Panc1 (cell line): ENCODE data around the gene ZNF396. TPM values are rescaled to one million over a fixed set of nuclear protein-coding genes. Genes with fewer than 3 reads are reported as not detected.

Source experiments
- ATAC-seq: fragments of 200-7000 bp; cut with Tn5 transposase; 2 replicates; pipeline ENCODE4 v1.9.1; 2020; ENCODE audit warnings: mild to moderate bottlenecking, moderate library complexity
- BruUV-seq: library from RNA; stranded (reverse); fragments of 400-500 nt; replicated peaks from 2 replicates; lab custom pipeline; 2021; lab: Mats Ljungman, UMichigan
- CTCF ChIA-PET: fragments of 300-600 bp; sonication (Branson Sonifier 250); formaldehyde crosslinking; loops from one replicate; lab custom pipeline; 2022; ENCODE audit warnings: antibody characterized with exemption; lab: Charles Lee
- POLR2A ChIA-PET: fragments of 300-600 bp; sonication (Branson Sonifier 250); formaldehyde crosslinking; loops from one replicate; lab custom pipeline; 2022; ENCODE audit warnings: antibody characterized with exemption; lab: Charles Lee
- DNase-seq: peaks from one replicate; pipeline ENCODE4 v3.0.0-alpha.2; 2010; ENCODE audit warnings: low read depth, low spot score
- H3K27ac ChIP-seq: 2 replicates; pipeline ENCODE4 v1.5.1; 2011; ENCODE audit warnings: mild to moderate bottlenecking, low read length, inconsistent platforms
- H3K27me3 ChIP-seq: fragments of 200-500 bp; sonication (Bioruptor generic); 2 replicates; pipeline ENCODE4 v1.6.0; 2014; ENCODE audit warnings: low read length, inconsistent platforms; ENCODE audit not compliant: control insufficient read depth, insufficient read depth
- H3K36me3 ChIP-seq: fragments of 200-500 bp; sonication (Bioruptor generic); 2 replicates; pipeline ENCODE4 v1.5.1; 2014; ENCODE audit warnings: inconsistent platforms, mild to moderate bottlenecking, low read length, moderate library complexity; ENCODE audit not compliant: control insufficient read depth, insufficient read depth
- H3K4me1 ChIP-seq: 2 replicates; pipeline ENCODE4 v1.5.1; 2011; ENCODE audit warnings: inconsistent platforms, mild to moderate bottlenecking, low read length, moderate library complexity; ENCODE audit not compliant: control insufficient read depth, insufficient read depth
- H3K4me3 ChIP-seq, 2 experiments: 2 replicates each; pipeline ENCODE4 v1.5.1; 2011 to 2012; ENCODE audit warnings: low read depth in 2 of 2, low read length in 2 of 2, mild to moderate bottlenecking in 2 of 2, inconsistent platforms in 1 of 2, moderate library complexity in 1 of 2
- H3K9me3 ChIP-seq: fragments of 200-500 bp; sonication (Bioruptor generic); 2 replicates; pipeline ENCODE4 v1.5.1; 2014; ENCODE audit warnings: low read depth, mild to moderate bottlenecking, inconsistent platforms, low read length, moderate library complexity; ENCODE audit not compliant: control insufficient read depth, insufficient read depth
- CTCF ChIP-seq: fragments of 450-650 bp; IDR thresholded peaks from 2 replicates; pipeline ENCODE4 v1.5.1; 2017; ENCODE audit warnings: mild to moderate bottlenecking
- POLR2AphosphoS5 ChIP-seq: IDR thresholded peaks from 2 replicates; pipeline ENCODE4 v1.6.1; 2012; ENCODE audit warnings: mild to moderate bottlenecking, low read depth, low read length, moderate library complexity
- REST ChIP-seq, 2 experiments: IDR thresholded peaks; 2 replicates each; pipeline ENCODE4 v1.6.1; 2011 to 2012; ENCODE audit warnings: low read depth in 2 of 2, control low read depth in 1 of 2, low read length in 1 of 2, mild to moderate bottlenecking in 1 of 2, moderate library complexity in 1 of 2; ENCODE audit not compliant: insufficient read depth in 1 of 2
- SIN3A ChIP-seq: IDR thresholded peaks from 2 replicates; pipeline ENCODE4 v1.6.1; 2012; ENCODE audit warnings: low read depth, mild to moderate bottlenecking, low read length, moderate library complexity, borderline replicate concordance; ENCODE audit not compliant: insufficient read depth
- TCF7L2 ChIP-seq: IDR thresholded peaks from 2 replicates; pipeline ENCODE4 v1.6.1; 2011; ENCODE audit warnings: mild to moderate bottlenecking, low read depth, low read length, inconsistent platforms
- in situ Hi-C: cut with HindIII; loops from 2 replicates; pipeline ENCODE4 v1.10.0; 2016; ENCODE audit warnings: low sequenced_read_pairs, low pct_unique_long_range_greater_than_20kb
- intact Hi-C: fragments of 100-400 bp; cut with micrococcal nuclease; formaldehyde crosslinking; loops from one replicate; pipeline ENCODE4 v1.10.0; 2022; ENCODE audit not compliant: unreplicated experiment
- total RNA-seq: library from RNA; stranded (reverse); gene quantifications from one replicate; pipeline ENCODE4 v1.2.1, GENCODE V29; 2021; ENCODE audit not compliant: unreplicated experiment

Gene ZNF396
- total RNA-seq, 1 experiment from 2014 or later, result 2.8 TPM

DNA sequence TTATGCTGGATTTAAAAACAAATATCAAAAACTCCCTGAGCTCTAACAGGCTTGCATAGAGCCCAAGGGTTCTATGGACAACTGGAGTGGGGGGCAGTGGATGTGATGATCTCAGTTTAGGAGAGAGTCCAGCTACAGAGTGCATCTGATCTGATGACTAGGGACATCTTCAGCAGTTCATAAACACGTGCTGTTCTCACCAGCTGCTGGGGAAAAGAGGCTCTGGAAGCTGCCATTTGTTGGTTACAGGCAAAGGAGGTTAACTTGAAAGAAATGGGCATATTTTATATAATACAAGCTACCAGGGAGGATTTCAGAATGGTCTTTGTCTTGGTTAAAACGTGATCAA lies 36.0 kb upstream of the ZNF396 start:
- Histone ChIP-seq H3K4me3 (no peak overlapping the region), H3K9me3 (no peaks in the 10 kb centered on the region), H3K4me1 (peaks cover 3% of the 10 kb centered on the region), H3K36me3 (no peaks in the 10 kb centered on the region), H3K27me3 (no peaks in the 10 kb centered on the region), H3K27ac (peak overlapping the region; percentile 44; the same call in 1 of the 2 replicates)
- intact Hi-C loops (no loop called here), in situ Hi-C loops (no loop called here)
- DNase-seq, result no peak
- ATAC-seq, result no peak
- ChIA-PET CTCF (interaction anchor here (0.7 kb wide), 1 partner anchor 166 kb away, joined by 4 read pairs; no protein-coding TSS in a partner anchor), POLR2A (interaction anchor here (0.7 kb wide), 1 partner anchor 523 kb away, joined by 9 read pairs; no protein-coding TSS in a partner anchor)
- no peak for TF ChIP-seq TCF7L2
- no peak for TF ChIP-seq CTCF
- TF ChIP-seq POLR2AphosphoS5, result no peak
- TF ChIP-seq REST (IDR thresholded peaks at IDR 0.05; ENCODE audit: insufficient read depth in 1 of 2, low read depth in 2 of 2, low read length in 1 of 2), result no peak
- TF ChIP-seq SIN3A, result no peak
- no TSS peak for BruUV-seq

DNA sequence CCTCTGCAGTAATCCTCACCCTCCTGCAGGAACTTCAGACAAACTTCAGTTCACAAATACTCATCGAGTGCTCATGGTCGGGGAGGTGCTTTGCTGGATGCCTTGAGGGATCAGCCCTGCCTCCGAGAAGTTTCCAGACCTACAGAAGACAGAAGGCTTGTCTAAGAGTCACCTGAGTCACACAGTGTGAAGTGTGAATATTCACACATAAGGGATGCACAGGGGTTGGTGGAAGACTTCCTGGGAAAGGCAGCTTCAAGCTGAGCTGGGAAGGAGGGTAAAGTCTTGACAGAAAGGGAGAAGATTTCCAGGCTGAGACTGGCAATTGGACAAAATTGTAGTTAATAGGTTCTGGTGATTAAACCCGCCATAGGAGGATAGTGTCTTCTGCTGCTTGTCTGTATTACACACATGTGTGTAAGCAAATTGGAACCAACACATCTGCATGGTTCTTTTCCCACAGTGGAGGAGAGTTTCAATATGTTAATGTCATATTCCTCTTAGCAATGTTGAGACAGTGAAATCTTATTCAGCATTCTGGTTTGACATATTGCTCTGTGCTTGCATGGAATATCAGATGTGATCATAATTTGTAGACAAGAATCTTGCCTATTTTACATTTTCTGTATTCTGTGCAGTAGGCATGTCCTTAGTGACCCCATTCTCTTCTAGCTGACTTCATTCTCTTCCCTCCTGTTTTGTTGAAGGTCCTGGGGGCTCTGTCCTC lies 34.7 kb upstream of the ZNF396 start:
- ChIA-PET CTCF (no interaction called here), POLR2A (no interaction called here)
- TF ChIP-seq SIN3A (no peak), CTCF (no peak), POLR2AphosphoS5 (no peak), TCF7L2 (no peak)
- Histone ChIP-seq H3K27ac (peak overlapping the region; percentile 39; the same call in 1 of the 2 replicates), H3K9me3 (no peaks in the 10 kb centered on the region), H3K36me3 (no peaks in the 10 kb centered on the region), H3K4me3 (no peak overlapping the region), H3K27me3 (no peaks in the 10 kb centered on the region), H3K4me1 (peaks cover 7% of the 10 kb centered on the region)
- intact Hi-C loops, result no loop called here
- BruUV-seq, result no TSS peak
- ATAC-seq, result no peak
- DNase-seq, result no peak
- in situ Hi-C loops, result no loop called here
